Colonic mucosa (tissue), 4 donors: Measurements from ENCODE around the gene CHAD. TPM values are rescaled to one million over a fixed set of nuclear protein-coding genes. Genes with fewer than 3 reads are reported as not detected.

Source experiments
- DNase-seq: peaks from one replicate; pipeline ENCODE4 v3.0.0-alpha.2; 2020
- H3K27ac ChIP-seq: fragments of 200-600 bp; one replicate; pipeline ENCODE4 v1.8.0; 2021
- H3K27me3 ChIP-seq: fragments of 200-600 bp; one replicate; pipeline ENCODE4 v1.8.0; 2021
- H3K36me3 ChIP-seq: fragments of 200-600 bp; one replicate; pipeline ENCODE4 v1.8.0; 2021
- H3K4me1 ChIP-seq: fragments of 200-600 bp; one replicate; pipeline ENCODE4 v1.8.0; 2021; ENCODE audit warnings: mild to moderate bottlenecking
- H3K4me3 ChIP-seq: fragments of 200-600 bp; one replicate; pipeline ENCODE4 v1.8.0; 2021
- H3K9ac ChIP-seq, 2 donors: one replicate each; pipeline ENCODE4 v1.7.0; 2013; ENCODE audit warnings: control low read depth in 2 of 2, low read depth in 2 of 2, low read length in 2 of 2
- H3K9me3 ChIP-seq: fragments of 200-600 bp; one replicate; pipeline ENCODE4 v1.8.0; 2021
- CTCF ChIP-seq: fragments of 200-600 bp; IDR thresholded peaks from one replicate; pipeline ENCODE4 v1.8.0; 2022; ENCODE audit warnings: antibody characterized with exemption, mild to moderate bottlenecking
- intact Hi-C: fragments of 100-400 bp; cut with DNase I; formaldehyde crosslinking; loops from one replicate; pipeline ENCODE4 v1.14.1; 2022
- total RNA-seq, 2 donors: library from RNA; stranded (reverse); fragmentation: NEBNext Ultra II Directional in 1 of 2; extraction: Animal tissue kit (Norgen Biotek cat#: 25700) in 1 of 2; gene quantifications; one replicate each; pipeline ENCODE4 v1.2.1, GENCODE V29; 2021
- donor health status: healthy.
- donor health status: DM: no; HTN: no; CAD: no.
- donor health status: DM: no; HTN: no; CAD: no.

CHAD gene
- total RNA-seq, 2 donors from 2014 or later: 1.8 to 3.6 TPM

DNA sequence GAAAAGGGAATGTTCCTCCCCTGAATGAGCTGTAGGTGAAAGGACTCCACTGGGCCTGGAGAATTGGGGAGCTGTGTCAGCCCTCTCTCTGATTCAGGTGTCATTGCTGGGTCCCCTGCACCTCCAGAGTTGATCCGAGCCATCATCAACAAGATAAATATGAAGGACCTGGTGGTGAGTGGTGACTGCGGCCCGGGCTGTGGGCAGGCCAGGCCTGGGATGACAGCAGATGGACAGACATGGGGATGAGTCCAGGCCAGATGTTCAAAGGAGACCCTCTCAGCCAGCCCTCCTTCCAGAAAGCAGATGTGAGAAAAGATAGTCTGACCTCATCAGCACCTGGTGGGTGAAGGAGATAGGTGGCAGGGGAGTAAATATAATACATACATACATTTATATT is 4.6 kb downstream of the CHAD start:
- H3K4me3 ChIP-seq: no peak overlapping the region
- intact Hi-C loops: no loop called here
- TF ChIP-seq CTCF: no peak
- H3K4me1 ChIP-seq: peaks cover 24% of the 10 kb centered on the region
- DNase-seq: no peak
- H3K36me3 ChIP-seq: no peaks in the 10 kb centered on the region
- no peaks in the 10 kb centered on the region for H3K9me3 ChIP-seq
- no peak overlapping the region for H3K9ac ChIP-seq
- peaks cover 11% of the 10 kb centered on the region for H3K27me3 ChIP-seq
- no peak overlapping the region for H3K27ac ChIP-seq

- no peaks in the 10 kb centered on the region for H3K27me3 ChIP-seq
- TF ChIP-seq CTCF: no peak
These were observed 6.2 kb downstream of the CHAD start for GRCh38 chr17:50462446-50462845.

GRCh38 chr17:50461550-50462132 is 7.0 kb downstream of the CHAD start:
- intact Hi-C loops: no loop called here
- Histone ChIP-seq H3K36me3 (no peaks in the 10 kb centered on the region), H3K9ac (no peak overlapping the region), H3K4me1 (peaks cover under 1% of the 10 kb centered on the region), H3K4me3 (no peak overlapping the region), H3K27ac (no peak overlapping the region), H3K27me3 (no peaks in the 10 kb centered on the region), H3K9me3 (no peaks in the 10 kb centered on the region)
- no peak for TF ChIP-seq CTCF
- DNase-seq: no peak

More at GRCh38 chr17:50462446-50462845, 6.2 kb downstream of the CHAD start:
- no peak for DNase-seq
- intact Hi-C loops: no loop called here
- Histone ChIP-seq H3K9ac (no peak overlapping the region), H3K4me3 (no peak overlapping the region), H3K9me3 (no peaks in the 10 kb centered on the region), H3K4me1 (peaks cover 8% of the 10 kb centered on the region), H3K36me3 (no peaks in the 10 kb centered on the region), H3K27ac (no peak overlapping the region)

- Histone ChIP-seq H3K4me1 (no peaks in the 10 kb centered on the region), H3K4me3 (no peak overlapping the region), H3K36me3 (no peaks in the 10 kb centered on the region), H3K9me3 (no peaks in the 10 kb centered on the region), H3K27me3 (no peaks in the 10 kb centered on the region), H3K9ac (no peak overlapping the region), H3K27ac (no peak overlapping the region)
- no peak for DNase-seq
- intact Hi-C loops: no loop called here
- no peak for TF ChIP-seq CTCF
These were observed 7.7 kb downstream of the CHAD start for GRCh38 chr17:50460831-50461526.

DNA sequence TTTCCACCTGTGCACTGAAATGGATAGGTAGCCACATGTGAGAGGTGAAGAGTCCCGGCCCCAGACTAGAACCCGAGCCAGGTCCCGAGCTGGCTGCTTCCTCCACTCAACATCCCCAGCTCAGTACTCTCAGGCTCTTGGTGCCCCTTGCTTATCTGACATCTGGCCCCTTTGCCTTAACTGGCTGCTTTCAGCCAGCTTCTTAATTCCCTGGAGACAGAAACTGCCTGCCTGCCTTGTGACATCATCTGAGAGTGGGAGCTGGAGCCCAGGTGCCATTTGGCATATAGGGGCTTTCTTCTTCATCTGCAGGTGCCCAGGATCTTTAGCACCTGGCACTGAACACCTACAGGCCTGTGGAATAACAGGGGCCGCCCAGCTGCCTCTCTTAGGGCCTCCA is 8.9 kb downstream of the CHAD start:
- TF ChIP-seq CTCF: no peak
- Histone ChIP-seq H3K9ac (no peak overlapping the region), H3K27ac (no peak overlapping the region), H3K4me1 (peaks cover 3% of the 10 kb centered on the region), H3K4me3 (no peak overlapping the region), H3K36me3 (no peaks in the 10 kb centered on the region), H3K27me3 (no peaks in the 10 kb centered on the region), H3K9me3 (no peaks in the 10 kb centered on the region)
- intact Hi-C loops: no loop called here
- no peak for DNase-seq
